ENCODE data around the gene TBL3.
"Not testable (repeated sequence)": the region's sequence is repeated elsewhere in the genome, so short reads cannot be mapped to it uniquely, and the experiment has no call there.

TBL3 gene

DNA sequence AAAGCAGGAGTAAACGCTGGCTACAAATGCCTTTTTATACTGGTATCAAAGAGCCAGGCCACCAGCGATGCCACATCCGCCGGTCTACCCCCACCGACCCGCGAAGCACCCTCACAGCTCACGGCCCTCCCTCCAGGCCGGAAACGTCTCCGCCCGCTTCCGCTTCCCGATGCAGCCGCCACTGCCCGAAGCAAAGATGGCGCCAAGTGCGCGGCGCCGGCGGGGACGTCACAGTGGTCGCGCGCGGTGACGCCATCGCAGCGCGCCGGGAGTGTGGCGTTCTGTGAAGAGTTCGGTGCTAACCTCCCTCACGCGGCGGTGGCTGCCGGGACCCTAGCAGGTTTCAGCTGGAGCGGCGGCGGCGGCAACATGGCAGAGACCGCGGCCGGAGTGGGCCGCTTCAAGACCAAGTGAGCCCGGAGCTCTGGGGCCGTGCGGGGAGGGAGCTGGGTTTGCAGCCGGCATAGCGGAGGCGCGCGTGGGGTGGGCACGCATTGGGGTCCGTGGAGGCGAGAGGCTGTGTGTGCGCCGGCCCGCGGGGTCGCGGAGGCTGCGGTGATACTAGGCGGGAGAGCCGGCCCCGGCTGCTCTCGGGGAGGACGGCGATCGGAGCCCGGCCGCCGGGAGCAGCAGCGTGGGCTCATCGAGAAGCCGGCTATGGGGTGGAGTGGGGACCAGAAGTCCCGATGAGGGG lies at the start of gene TBL3:
Gene TBL3 (plus strand): TSS at position 258 of the 694 bp plus-strand sequence. CDS start 112 bp downstream, at position 370.
- peak; percentile 85 to 96 for DNase-seq

DNA sequence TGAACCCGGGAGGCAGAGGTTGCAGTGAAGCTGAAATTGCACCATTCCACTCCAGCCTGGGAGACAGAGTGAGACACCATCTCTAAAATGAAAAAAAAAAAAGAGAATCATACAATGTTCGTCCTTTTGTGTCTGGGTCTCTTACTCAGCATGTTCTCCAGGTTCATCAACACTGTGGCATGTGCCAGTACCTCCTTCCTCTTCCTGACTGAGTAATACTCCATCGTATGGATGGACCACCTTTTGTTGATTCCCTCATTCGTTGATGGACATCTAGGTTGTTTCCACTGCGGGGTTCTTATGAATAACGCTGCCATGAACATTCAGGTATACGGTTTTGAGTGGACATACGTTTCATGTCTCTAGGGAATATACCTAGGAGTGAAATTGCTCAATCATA lies 49.5 kb upstream of the TBL3 start:
- no peak for DNase-seq

DNA sequence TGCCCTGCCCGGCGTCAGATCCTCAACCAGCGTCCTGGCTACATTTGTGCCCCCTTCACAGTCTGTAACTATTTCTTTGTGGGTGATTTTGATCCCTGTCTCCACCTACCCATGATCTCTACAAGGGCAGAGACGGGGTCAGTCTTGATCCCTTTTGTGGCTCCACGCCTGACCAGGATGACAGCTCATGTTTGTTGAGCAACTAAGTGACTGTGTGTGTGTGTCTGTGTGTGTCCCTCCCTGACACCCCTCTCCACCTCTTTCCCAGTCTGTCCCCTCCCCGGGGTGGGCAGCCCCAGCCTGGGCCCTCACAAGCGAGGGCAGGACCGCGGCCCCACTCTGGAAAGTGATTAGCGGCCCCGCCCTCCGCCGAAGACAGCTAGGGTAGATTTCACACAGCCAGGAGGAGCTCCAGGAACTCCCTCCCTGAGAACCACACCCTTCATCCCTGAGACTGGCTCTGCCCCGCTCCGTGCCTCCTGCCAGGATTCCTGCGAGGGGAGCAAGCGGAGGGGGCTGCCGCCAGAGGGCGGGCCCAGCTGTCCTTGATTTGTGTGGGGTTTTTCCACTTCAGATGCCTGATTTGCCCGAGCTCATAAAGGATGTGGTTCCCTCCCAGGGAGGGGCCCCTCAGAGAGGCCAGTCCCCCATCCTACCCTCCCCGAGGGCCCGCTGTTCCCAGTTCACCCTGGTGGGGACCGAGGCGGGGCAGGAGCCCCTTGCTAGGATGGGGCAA lies 48.4 kb upstream of the TBL3 start:
- DNase-seq: no peak

DNA sequence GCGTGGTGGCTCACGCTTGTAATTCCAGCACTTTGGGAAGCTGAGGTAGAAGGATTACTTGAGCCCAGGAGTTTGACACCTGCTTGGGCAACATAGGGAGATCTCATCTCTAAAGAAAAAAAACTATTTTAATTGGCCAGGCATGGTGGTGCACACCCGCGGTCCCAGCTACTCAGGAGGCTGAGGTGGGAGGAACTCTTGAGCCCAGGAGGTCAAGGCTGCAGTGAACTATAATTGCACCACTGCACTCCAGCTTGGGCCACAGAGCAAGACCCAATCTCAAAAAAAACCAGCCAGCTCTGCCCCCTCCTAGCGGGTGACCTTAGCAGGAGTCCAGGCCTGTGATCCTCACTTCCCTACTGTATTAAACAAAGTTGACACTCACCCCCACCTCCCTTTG lies 47.8 kb upstream of the TBL3 start:
- DNase-seq: no peak

DNA sequence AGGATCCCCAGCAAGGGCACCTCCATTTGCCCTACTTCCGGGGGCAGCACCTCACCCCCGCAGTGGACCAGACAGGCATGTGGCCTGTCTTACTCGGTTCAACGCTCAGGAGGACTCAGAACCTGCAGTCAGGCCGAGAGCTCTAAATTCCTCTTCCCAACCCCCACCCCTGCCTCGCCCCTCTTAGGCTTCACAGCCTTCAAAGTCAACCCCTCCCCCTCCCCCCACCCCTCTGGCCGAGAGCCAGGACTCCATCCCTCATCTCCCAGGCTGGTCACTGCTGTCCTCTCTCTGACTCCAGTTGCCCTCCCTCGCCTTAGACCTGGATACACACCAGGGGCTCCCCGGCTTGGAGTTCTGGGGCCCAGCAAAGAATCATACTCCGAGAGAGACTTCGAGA lies 45.6 kb upstream of the TBL3 start:
- DNase-seq: no peak

DNA sequence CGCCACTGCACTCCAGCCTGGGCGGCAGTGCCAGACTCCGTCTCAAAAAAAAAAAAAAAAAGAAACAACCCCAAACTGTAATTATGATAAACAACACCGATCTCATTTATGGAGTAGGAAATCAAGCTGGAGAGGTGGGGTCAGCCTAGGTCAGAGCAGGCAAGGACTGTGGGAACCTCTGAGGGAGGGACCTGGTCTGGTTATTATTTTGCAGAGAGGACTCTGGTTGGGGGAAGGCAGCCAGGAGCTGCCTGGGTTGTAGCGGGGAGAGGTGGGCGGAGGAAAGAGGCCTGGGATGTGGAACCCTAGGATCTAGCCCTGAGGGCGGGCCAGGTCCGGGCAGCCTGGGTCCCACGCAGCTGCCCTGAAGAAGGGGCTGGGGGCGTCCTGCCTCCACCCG lies 42.7 kb upstream of the TBL3 start:
- no peak for DNase-seq

DNA sequence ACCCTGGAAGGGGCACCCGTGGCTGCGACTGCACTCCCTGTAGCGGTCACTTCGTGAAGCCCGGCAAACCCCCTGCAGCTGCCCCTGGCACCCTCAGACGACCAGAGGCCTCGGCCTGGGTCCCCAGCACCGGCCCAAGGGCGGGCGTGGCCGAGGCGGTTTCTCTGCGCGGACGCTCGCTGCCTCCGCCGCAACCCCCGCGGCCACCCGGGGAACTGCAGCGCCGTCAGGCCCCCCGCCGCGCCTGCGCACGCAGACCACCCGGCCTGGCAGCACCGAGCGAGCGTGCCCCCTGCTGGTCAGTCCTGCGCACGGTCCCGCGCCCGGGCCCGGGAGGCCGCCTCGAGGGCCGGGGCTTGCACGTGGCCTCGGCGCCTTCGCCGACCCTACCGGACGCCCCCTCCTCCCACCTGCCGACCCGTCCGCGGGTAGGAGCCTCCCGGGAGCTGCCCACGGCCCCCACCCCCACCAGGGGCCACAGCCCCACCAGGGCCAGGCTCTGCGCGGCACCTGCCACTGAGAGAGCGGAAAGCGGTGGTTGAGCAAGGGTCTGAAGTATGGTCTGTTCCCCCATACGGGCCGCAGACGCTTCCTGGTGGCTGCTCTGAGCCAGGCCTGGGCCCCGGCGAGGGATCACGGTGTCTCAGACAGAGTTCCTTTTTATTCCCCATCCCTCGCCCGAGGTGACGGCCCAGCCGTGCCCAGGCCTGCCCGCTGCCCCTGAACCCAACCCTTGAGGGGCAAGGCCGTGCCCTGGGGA lies 42.1 kb upstream of the TBL3 start:
- peak; percentile 71 to 93 for DNase-seq

DNA sequence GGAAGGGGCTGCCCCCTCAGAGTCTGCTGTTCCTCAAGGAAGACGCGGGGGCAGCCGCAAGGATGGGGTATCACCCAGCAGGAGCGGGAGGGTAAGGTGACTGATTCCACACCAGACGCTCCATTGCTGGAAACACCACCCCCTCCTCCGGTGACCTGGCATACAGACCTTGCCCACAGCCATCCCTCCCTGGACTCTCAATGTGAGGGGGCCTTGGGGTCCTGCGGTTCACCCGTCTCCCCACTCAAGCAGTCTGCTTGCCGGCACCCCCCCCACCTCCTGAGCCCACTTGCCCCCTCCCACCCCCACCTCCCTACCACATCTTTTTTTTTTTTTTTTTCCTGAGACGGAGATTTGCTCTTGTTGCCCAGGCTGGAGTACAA lies 41.5 kb upstream of the TBL3 start:
- no peak for DNase-seq

DNA sequence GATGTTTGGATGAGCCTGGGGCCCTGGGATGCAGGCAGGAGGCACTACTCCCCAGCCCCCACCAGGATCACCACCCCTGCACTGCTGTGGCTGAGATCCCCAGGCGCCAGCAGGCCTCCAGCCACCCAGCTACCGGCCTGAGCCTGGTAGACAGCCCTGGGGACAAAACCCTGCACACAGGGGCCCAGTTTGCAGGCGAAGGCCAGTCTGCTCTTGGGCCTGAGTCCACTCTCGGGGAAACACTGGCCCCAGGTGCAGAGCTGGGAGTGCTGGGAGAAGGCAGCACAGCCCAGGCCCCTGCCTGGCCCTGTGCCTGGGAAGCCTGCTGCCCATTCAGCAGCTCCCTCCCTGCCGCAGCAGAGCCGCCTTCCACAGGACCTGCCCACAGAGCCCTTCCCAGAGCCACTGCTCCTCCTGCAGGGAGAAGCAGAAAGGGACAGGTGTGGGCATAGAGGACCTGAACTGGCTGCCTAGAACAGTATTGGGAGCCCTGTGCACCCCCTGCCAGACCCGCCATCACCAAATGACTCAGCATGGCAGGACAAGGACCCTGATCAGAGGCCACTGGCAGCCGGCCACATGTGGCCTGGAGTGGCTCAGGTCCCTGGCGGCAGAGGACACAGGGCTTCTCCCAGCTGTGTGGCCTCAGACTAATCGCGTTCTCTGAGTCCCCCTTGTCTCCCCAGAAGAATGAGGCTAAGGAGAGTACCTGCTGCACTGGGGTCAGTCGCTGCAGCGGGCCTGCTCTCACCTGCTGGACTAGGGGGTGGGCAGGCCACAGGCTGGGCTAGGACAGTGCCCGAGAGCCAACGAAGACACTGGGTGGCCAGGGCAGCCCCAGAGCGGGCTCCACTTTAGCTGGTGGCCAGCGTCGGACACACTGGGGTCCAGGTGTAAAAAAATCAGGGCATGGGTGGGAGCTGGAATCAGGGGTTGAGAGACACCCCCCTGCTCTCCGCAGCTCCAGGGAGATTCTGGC lies 39.5 kb upstream of the TBL3 start:
- no peak for DNase-seq

DNA sequence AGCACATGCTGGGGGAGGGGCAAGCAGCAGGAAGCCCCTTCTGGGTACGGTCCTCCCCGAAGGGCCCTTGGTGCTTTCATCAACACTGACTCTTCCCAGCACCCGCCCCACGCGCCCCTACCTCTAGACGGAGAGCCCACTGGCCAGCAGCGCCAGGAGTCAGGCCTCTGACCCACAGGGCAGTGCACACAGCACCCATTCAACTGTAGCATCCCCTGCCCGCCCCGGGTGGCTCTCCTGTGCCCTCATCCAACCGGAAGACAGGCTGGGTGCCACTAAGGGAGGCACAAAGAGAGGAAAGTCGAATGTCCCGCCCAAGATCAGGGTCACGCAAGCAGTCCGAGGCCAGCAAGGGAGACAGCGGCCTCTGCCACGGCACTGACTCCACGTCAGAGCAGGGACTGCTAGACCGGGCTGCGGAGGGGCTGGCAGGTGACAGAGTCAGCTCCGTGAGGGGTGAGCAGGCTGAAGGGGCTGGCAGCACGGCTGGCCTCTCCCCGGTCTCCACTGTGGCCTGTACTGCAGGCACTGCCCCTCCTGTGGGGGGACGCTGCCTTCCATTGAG lies 38.7 kb upstream of the TBL3 start:
- no peak for DNase-seq

DNA sequence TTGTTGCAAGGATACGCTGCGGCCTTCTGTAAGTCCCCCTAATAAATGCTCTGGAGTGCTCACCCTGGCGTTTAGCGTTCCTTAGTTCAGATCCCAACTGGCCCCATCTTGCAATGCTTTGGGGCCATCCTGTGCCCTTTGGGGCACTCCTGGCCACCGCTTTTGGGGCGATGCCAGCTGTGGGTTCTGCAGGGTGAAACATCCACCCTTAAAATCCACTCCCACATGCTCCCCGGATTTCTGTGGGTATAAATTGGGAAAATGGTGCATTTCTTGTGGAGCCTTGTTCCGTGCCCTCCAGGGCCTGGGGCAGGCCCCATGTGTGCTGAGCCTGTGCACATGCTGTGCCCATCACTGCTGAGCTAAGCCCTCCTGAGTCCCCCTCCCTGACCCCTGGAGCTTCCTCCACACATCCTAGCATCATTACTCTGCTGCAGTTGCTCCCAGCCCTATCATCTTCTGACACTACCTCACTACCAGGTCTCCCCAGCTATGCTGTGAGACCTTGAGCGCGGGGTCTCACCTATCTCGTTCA lies 34.8 kb upstream of the TBL3 start:
- DNase-seq: no peak

DNA sequence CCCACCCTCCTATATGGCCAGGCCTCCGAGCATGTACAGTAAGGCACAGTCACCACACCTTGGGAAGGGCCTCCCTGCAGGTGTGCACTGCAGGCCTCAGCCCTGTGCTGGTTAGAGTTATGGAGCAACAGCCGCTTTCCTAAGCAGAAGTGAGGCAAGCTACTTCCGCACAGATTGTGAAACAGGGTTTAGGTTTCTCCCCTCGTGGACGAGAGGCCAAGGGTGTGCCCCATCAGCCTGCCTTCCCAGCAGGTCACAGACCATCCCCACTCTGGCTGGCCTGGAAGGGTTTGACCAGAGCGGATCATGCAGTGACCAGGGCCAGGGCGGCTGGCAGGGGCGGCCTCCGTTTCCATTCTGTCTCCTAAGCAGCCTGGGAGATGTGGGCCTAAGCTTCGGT lies 33.5 kb upstream of the TBL3 start:
- DNase-seq: peak; percentile 78 to 88

DNA sequence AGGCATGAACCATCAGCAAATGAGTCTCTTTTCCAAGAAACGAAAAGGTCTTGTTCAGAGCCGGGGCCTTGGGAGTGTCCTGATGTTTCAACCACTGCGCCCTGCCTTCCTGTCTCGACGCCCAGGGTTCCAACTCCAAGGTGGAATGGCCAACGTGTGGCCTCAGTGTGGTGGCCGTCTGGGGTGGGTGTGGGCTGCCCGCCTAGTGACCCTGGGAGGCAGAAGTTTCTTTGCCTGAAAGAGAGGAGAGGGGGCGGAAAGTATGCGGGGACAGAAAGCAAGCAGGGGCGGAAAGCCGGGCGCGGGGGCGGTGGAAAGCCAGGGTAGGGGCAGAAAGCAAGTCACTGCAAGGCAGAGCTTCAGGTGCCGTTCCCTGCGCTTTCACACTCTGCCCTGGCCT lies 32.9 kb upstream of the TBL3 start:
- DNase-seq: no peak

DNA sequence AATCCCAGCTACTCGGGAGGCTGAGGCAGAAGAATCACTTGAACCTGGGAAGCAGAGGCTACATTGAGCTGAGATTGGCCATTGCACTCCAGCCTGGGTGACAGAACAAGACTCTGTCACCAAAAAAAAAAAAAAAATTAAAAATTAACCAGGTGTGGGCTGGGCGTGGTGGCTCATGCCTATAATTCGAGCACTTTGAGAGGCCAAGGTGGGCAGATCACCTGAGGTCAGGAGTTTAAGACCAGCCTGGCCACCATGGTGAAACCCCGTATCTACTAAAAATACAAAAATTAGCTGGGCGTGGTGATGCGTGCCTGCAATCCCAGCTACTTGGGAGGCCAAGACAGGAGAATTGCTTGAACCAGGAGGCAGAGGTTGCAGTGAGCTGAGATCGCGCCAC lies 32.0 kb upstream of the TBL3 start:
- not testable (repeated sequence) for DNase-seq

DNA sequence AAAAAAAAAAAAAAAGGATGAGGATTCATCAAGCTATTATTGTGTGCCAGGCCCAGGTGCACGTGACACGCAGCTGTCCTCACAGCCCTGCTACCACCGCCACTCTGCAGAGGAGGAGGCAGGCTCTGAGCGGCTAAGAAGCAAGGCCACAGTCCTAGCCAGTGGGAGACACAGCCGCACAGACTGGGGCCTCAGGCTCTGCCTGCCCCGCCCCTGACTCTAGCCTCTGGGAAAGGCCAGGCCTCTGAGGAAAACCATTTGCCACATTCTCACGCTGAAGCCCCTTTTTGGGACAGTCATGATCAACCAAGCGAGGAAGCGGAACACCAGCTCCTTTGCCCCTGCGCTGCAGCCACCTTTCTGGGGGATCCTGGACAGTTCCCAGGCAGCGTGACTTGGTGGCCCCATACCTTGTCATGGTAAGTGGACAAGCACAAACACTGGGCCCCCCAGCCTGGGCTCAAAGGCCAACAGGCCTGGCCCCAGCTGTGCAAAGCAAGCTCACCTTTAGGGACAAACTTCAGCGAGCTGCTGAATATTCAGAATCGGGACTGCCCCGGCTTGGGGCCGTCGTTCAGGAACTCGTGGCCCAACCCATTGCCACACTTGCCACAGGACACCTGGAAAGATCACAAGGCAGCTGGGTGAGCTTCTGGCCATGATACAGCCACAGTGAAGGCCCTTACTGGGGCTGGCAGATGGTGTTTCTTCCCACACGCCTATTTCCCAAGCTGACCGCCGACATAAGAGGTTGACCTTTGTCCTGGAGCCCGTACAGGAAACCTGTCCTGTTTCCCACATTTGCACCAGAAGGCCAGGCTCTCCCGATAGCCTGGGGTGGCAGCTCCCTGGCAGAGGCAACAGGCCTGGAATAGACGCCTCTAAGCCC lies 31.3 kb upstream of the TBL3 start:
- peak in 1 of 2 donors; percentile 31 for DNase-seq

DNA sequence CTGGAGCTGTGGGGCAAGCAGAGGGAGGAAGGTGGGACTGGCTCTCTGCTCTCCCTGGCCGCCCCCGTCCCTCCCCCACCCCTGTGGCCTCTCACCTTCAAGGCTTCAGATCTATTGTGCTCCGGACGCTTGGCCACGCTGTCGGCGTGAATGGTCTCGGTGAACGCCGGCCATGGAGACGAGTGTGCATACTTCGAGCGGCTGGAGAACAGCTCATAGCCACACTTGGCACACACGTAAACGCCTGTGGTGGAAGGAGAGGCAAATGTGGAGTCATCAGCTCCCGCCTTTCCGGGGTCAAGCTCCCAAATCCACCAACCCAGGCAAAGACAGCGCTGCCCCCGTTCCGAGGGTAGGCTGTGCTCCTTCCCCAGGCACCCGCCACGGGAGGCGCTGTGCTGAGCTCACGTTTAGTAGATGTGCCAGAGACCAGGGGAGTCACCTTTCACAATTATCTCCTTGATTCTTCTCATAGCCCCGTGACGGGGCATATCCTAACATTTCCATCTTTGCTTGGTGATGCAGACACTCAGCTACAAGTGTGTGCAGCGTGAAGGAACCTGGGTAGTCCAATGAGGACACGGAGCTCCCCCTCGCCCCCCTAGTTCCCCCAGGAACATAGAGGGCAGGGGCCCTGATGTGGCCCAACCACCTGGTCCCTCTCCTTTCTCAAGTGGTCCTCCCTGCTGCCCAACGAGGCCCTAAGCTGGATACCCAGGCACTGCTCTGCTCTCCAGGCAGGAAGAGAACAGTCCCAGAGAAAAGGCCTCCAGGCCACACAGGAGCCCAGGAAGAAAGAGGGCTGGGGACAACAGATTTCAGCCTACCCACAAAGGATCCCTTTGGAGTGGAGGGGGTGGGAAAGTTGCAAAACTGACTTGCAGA lies 30.4 kb upstream of the TBL3 start:
- no peak for DNase-seq

DNA sequence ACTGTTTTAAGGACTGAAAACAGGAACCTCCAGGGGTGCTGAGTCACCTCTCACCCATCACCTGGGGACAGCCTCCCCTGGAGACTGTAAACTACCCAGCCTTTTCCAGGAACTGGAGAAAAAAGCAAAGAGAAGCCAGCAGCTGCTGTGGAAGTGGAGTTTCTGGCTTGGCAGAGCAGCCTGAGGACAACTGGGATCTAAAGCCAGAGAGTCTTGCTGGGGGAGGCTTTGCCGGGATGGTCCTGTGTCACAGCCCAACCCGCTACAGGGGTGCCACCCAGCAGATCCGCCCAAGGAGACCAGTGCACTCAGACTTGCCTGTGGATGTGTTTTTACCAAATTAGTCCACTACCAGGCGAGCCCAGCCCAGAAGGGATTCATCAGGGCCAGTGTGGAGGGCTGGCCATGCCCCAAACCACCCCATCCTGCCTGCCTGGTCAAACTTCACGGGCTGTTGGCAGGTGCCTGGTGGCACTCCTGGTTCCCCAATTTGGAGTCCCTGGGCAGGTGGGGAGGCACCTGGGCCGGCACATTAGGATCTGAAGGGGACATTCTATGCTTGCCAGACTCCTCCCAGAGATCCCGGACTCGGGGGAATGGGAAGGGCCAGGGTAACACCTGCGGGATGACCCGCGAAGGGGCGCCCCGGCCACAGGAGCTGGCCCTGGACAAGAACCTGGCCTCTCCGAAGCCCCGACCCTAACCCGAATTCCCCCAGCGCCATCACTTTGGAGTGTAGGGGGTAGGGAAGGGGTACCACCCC lies 29.6 kb upstream of the TBL3 start:
- peak; percentile 47 to 62 for DNase-seq

DNA sequence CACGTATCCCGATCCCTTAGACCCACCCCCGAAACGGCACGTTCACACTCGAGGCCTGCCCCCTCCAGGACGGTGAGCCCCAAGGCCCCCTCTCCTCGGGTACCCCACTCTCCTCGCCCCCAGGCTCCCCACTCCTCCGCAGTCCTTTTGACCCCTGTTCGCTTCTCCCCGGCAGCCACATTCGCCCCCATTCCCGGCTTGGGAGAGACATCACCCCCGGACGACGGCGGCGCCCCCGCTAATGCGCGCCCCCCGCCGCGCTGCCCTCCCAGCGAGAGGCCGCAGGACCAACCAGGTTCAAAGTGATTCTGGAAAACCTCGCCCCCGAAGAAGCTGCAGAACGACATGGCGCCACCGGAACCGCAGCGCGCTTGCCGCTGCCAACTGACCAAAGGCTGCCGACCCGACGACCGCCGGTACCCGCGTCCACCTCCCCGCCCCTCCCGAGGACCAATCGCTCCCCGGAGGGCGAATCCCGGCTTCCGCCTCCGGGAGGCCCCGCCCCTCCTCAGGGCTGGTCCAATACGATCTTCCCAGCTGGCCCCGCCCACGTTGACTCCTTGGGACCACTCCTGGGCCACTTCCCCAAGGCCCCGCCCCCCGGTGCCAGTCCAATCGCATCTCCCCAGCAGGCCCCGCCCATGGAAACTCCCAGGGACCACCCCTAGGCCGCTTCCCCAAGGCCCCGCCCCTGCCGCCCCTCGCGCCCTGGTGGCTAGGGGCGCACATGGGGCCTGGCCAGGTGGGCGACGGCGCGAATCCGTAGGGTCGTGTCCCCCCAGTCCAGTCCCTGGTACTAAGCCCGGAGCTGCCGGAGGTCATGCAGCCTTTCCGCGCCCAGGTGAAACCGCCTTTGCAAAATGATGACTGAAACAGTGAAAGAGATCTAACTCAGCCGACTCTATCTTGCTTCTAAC lies 28.8 kb upstream of the TBL3 start, which contains the start of gene MSRB1:
Gene MSRB1 (minus strand): TSS at position 390 of the 917 bp plus-strand sequence. CDS start 43 bp downstream, at position 347.
- DNase-seq: peak; percentile 99 to 100
